ENCODE data around the gene FIP1L1.

Gene FIP1L1

DNA sequence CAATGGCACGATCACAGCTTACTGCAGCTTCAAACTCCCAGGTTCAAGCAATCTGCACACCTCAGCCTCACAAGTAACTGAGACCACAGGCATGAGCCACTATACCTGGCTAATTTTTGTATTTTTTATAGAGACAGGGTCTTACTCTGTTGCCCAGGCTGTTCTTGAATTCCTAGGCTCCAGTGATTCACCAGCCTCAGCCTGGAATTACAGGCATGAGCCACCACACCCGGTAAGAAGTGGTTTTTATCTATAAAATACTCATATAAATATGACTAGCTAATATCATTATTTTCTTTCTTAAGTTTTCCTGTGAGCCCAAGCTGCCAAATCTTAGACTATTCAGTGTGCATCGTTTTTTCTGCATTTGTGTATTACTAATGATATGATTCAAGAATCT is 16.0 kb upstream of the FIP1L1 start:
- FAIRE-seq = no peak
- no peak for DNase-seq (ENCODE audit: insufficient read length, low spot score)
- TF ChIP-seq POLR2AphosphoS5 (IDR thresholded peaks at IDR 0.05; ENCODE audit: low read depth, low read length) = no peak
- TF ChIP-seq PAX5 (IDR thresholded peaks at IDR 0.05; ENCODE audit: insufficient read depth, low read length, severe bottlenecking) = no peak
- no peak for TF ChIP-seq POU2F2 (IDR thresholded peaks at IDR 0.05; ENCODE audit: low read depth, low read length)
- no peak for TF ChIP-seq POLR2A (IDR thresholded peaks at IDR 0.05; ENCODE audit: low read depth, low read length)
- TF ChIP-seq SPI1 (IDR thresholded peaks at IDR 0.05; ENCODE audit: low read depth, low read length) = no peak
- TF ChIP-seq TAF1 (IDR thresholded peaks at IDR 0.05; ENCODE audit: low read depth, low read length) = no peak

- DNase-seq (ENCODE audit: insufficient read length, low spot score) = no peak
- TF ChIP-seq POU2F2 (IDR thresholded peaks at IDR 0.05; ENCODE audit: low read depth, low read length) (no peak), PAX5 (IDR thresholded peaks at IDR 0.05; ENCODE audit: insufficient read depth, low read length, severe bottlenecking) (no peak), TAF1 (IDR thresholded peaks at IDR 0.05; ENCODE audit: low read depth, low read length) (no peak), POLR2A (IDR thresholded peaks at IDR 0.05; ENCODE audit: low read depth, low read length) (no peak), SPI1 (IDR thresholded peaks at IDR 0.05; ENCODE audit: low read depth, low read length) (no peak), POLR2AphosphoS5 (IDR thresholded peaks at IDR 0.05; ENCODE audit: low read depth, low read length) (no peak)
- FAIRE-seq = no peak
Observed at GRCh38 chr4:53362093-53362492, 15.3 kb upstream of the FIP1L1 start.

DNA sequence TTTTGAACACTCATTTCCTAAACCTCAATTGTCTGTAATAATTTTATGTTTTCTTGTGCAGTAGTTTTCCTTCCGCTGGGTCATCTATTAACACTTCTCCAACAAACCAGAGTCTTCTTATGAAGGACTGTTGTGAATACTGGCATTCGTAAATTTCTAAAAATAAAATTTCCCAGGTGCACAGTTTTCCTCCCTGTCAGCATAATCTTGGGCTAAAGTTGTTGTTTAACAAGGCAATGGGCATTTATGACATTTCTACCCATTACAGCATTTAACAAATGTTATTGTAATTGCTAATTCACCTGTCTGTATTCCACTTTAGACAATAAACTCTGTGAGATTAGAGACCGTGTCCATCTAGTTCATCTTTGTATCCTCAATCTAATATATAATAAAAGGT is 12.8 kb upstream of the FIP1L1 start:
- no peak for TF ChIP-seq PAX5 (IDR thresholded peaks at IDR 0.05; ENCODE audit: insufficient read depth, low read length, severe bottlenecking)
- no peak for TF ChIP-seq SPI1 (IDR thresholded peaks at IDR 0.05; ENCODE audit: low read depth, low read length)
- TF ChIP-seq TAF1 (IDR thresholded peaks at IDR 0.05; ENCODE audit: low read depth, low read length) = no peak
- no peak for TF ChIP-seq POU2F2 (IDR thresholded peaks at IDR 0.05; ENCODE audit: low read depth, low read length)
- TF ChIP-seq POLR2A (IDR thresholded peaks at IDR 0.05; ENCODE audit: low read depth, low read length) = no peak
- no peak for TF ChIP-seq POLR2AphosphoS5 (IDR thresholded peaks at IDR 0.05; ENCODE audit: low read depth, low read length)

DNA sequence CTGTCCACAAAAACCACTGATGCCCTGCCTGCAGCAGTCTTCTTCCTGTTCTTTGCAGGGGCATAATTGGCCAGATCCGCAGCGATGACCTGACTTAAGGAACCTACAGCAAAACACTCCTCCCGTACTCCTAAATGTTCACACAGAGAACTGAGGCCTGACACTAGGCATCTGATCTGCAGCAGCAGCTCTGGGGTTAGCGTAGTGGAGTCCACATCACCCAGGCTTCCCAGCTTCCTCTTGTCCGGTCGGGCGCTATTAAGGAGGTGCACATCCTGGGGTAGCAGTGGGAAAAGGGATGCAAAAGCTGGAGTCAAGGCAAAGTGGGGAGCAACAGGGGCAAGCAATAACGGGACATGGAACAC is 12.3 kb upstream of the FIP1L1 start:
- FAIRE-seq (no peak), DNase-seq (ENCODE audit: insufficient read length, low spot score) (no peak)

More for the DNA sequence above, 12.8 kb upstream of the FIP1L1 start:
- no peak for DNase-seq (ENCODE audit: insufficient read length, low spot score)
- no peak for FAIRE-seq

GRCh38 chr4:53365486-53366300 is 11.7 kb upstream of the FIP1L1 start, which contains the start of gene SCFD2:
SCFD2 (minus strand) TSS chr4:53366061.
- no peak for TF ChIP-seq PAX5 (IDR thresholded peaks at IDR 0.05; ENCODE audit: insufficient read depth, low read length, severe bottlenecking)
- TF ChIP-seq SPI1 (IDR thresholded peaks at IDR 0.05; ENCODE audit: low read depth, low read length) = peak; percentile 79
- TF ChIP-seq POLR2A (IDR thresholded peaks at IDR 0.05; ENCODE audit: low read depth, low read length) = peak; percentile 83
- TF ChIP-seq POU2F2 (IDR thresholded peaks at IDR 0.05; ENCODE audit: low read depth, low read length) = peak; percentile 70; the same call in 1 of the 2 replicates
- TF ChIP-seq TAF1 (IDR thresholded peaks at IDR 0.05; ENCODE audit: low read depth, low read length) = peak; percentile 69; the same call in 1 of the 2 replicates
- peak; percentile 84 for TF ChIP-seq POLR2AphosphoS5 (IDR thresholded peaks at IDR 0.05; ENCODE audit: low read depth, low read length)
- peak; percentile 77 for DNase-seq (ENCODE audit: insufficient read length, low spot score)
- FAIRE-seq = peak; percentile 94

More for the DNA sequence above, 12.3 kb upstream of the FIP1L1 start:
- no peak for TF ChIP-seq POLR2AphosphoS5 (IDR thresholded peaks at IDR 0.05; ENCODE audit: low read depth, low read length)
- TF ChIP-seq PAX5 (IDR thresholded peaks at IDR 0.05; ENCODE audit: insufficient read depth, low read length, severe bottlenecking) = no peak
- TF ChIP-seq POU2F2 (IDR thresholded peaks at IDR 0.05; ENCODE audit: low read depth, low read length) = no peak
- no peak for TF ChIP-seq POLR2A (IDR thresholded peaks at IDR 0.05; ENCODE audit: low read depth, low read length)
- TF ChIP-seq SPI1 (IDR thresholded peaks at IDR 0.05; ENCODE audit: low read depth, low read length) = no peak
- no peak for TF ChIP-seq TAF1 (IDR thresholded peaks at IDR 0.05; ENCODE audit: low read depth, low read length)

- TF ChIP-seq TAF1 (IDR thresholded peaks at IDR 0.05; ENCODE audit: low read depth, low read length) (no peak), SPI1 (IDR thresholded peaks at IDR 0.05; ENCODE audit: low read depth, low read length) (no peak), POU2F2 (IDR thresholded peaks at IDR 0.05; ENCODE audit: low read depth, low read length) (no peak), POLR2AphosphoS5 (IDR thresholded peaks at IDR 0.05; ENCODE audit: low read depth, low read length) (no peak), POLR2A (IDR thresholded peaks at IDR 0.05; ENCODE audit: low read depth, low read length) (no peak), PAX5 (IDR thresholded peaks at IDR 0.05; ENCODE audit: insufficient read depth, low read length, severe bottlenecking) (no peak)
- peak; percentile 38 for FAIRE-seq
Observed at GRCh38 chr4:53366301-53366716, 11.1 kb upstream of the FIP1L1 start.

GRCh38 chr4:53367721-53368120 is 9.7 kb upstream of the FIP1L1 start:
- FAIRE-seq (no peak), DNase-seq (ENCODE audit: insufficient read length, low spot score) (no peak)
- TF ChIP-seq TAF1 (IDR thresholded peaks at IDR 0.05; ENCODE audit: low read depth, low read length) = no peak
- no peak for TF ChIP-seq POLR2AphosphoS5 (IDR thresholded peaks at IDR 0.05; ENCODE audit: low read depth, low read length)
- TF ChIP-seq PAX5 (IDR thresholded peaks at IDR 0.05; ENCODE audit: insufficient read depth, low read length, severe bottlenecking) = no peak
- TF ChIP-seq SPI1 (IDR thresholded peaks at IDR 0.05; ENCODE audit: low read depth, low read length) = no peak
- no peak for TF ChIP-seq POLR2A (IDR thresholded peaks at IDR 0.05; ENCODE audit: low read depth, low read length)
- TF ChIP-seq POU2F2 (IDR thresholded peaks at IDR 0.05; ENCODE audit: low read depth, low read length) = no peak

More at GRCh38 chr4:53366301-53366716, 11.1 kb upstream of the FIP1L1 start:
- DNase-seq (ENCODE audit: insufficient read length, low spot score) = no peak

- FAIRE-seq (no peak), DNase-seq (ENCODE audit: insufficient read length, low spot score) (no peak)
- no peak for TF ChIP-seq POU2F2 (IDR thresholded peaks at IDR 0.05; ENCODE audit: low read depth, low read length)
- no peak for TF ChIP-seq SPI1 (IDR thresholded peaks at IDR 0.05; ENCODE audit: low read depth, low read length)
- TF ChIP-seq POLR2AphosphoS5 (IDR thresholded peaks at IDR 0.05; ENCODE audit: low read depth, low read length) = no peak
- no peak for TF ChIP-seq PAX5 (IDR thresholded peaks at IDR 0.05; ENCODE audit: insufficient read depth, low read length, severe bottlenecking)
- TF ChIP-seq POLR2A (IDR thresholded peaks at IDR 0.05; ENCODE audit: low read depth, low read length) = no peak
- no peak for TF ChIP-seq TAF1 (IDR thresholded peaks at IDR 0.05; ENCODE audit: low read depth, low read length)
Observed at GRCh38 chr4:53371049-53371448, 6.4 kb upstream of the FIP1L1 start.

- TF ChIP-seq POU2F2 (IDR thresholded peaks at IDR 0.05; ENCODE audit: low read depth, low read length) (no peak), POLR2AphosphoS5 (IDR thresholded peaks at IDR 0.05; ENCODE audit: low read depth, low read length) (no peak)
- no peak for FAIRE-seq
- DNase-seq (ENCODE audit: insufficient read length, low spot score) = no peak
Observed at GRCh38 chr4:53371843-53372521, 5.5 kb upstream of the FIP1L1 start.
